Activated CD4-positive, CD25-positive, alpha-beta regulatory T cell (primary cell): ENCODE measurements around the gene AGRN.
"Not testable (repeated sequence)": the region's sequence is repeated elsewhere in the genome, so short reads cannot be mapped to it uniquely, and the experiment has no call there.

ENCODE experiments used
- DNase-seq, 4 experiments: peaks; one replicate each; lab custom pipeline; 2025; lab: John Stamatoyannopoulos, UW

AGRN gene

DNA sequence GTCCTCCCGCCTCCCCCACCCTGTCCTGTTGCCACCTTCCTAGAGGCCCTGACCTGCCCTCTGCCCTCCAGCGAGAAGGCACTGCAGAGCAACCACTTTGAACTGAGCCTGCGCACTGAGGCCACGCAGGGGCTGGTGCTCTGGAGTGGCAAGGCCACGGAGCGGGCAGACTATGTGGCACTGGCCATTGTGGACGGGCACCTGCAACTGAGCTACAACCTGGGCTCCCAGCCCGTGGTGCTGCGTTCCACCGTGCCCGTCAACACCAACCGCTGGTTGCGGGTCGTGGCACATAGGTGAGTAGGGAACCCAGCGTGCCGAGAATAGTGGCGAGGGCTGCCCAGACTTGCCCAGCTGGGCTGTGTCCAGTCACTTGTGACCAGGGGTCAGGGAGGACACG, 33.8 kb downstream of the AGRN start:
- DNase-seq = no peak

DNA sequence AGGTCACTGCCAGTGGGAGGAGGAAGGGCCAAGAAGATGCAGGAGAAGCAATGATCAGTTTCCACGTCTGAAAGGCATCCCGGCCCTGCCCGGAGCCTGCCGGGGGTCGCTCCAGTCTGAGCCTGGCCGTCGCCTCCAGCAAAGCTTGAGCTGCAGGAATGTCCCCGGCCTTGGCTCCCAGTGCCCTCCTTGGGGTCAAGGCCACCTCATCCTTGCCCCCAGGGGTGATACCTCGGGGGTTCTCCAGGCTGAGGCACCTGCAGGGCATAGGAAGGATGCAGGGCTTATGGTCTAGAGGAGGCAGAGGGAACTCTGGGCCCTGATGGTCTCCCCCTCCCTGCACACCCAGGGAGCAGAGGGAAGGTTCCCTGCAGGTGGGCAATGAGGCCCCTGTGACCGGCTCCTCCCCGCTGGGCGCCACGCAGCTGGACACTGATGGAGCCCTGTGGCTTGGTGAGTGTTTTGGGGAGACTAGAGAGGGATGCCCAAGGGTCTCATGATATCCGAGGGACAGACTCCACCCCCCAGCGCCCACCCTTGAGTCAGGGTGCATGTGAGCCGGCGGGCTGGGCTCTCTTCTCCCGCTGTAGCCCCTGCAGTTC, 34.3 kb downstream of the AGRN start:
- no peak for DNase-seq

DNA sequence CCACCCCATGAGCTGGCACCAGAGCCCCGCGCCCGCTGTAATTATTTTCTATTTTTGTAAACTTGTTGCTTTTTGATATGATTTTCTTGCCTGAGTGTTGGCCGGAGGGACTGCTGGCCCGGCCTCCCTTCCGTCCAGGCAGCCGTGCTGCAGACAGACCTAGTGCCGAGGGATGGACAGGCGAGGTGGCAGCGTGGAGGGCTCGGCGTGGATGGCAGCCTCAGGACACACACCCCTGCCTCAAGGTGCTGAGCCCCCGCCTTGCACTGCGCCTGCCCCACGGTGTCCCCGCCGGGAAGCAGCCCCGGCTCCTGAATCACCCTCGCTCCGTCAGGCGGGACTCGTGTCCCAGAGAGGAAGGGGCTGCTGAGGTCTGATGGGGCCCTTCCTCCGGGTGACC, 35.1 kb downstream of the AGRN start:
- DNase-seq = no peak

DNA sequence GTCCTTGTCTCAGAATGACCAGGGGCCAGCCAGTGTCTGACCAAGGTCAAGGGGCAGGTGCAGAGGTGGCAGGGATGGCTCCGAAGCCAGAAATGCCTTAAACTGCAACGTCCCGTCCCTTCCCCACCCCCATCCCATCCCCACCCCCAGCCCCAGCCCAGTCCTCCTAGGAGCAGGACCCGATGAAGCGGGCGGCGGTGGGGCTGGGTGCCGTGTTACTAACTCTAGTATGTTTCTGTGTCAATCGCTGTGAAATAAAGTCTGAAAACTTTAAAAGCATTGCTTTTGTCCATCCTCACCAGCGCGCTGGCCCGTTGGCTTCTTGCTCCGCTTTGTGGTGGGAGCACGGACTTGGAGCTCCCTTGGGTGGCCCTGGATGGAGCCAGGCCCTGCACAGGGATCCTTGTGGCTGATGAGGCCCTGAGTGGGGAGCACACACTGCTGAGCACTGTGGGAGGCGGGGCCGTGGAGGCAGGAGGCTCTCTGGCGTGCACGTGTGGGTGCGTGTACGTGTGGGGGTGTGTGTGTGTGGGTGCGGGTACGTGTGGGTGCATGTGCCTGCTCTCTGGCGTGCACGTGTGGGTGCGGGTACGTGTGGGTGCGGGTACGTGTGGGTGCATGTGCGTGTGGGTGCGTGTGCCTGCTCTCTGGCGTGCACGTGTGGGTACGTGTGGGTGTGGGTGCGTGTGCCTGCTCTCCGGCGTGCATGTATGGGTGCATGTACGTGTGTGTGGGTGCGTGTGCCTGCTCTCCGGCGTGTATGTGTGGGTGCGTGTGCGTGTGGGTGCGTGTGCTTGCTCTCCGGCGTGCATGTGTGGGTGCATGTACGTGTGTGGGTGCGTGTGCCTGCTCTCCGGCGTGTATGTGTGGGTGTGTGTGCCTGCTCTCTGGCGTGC, 36.2 kb downstream of the AGRN start:
- no peak for DNase-seq

DNA sequence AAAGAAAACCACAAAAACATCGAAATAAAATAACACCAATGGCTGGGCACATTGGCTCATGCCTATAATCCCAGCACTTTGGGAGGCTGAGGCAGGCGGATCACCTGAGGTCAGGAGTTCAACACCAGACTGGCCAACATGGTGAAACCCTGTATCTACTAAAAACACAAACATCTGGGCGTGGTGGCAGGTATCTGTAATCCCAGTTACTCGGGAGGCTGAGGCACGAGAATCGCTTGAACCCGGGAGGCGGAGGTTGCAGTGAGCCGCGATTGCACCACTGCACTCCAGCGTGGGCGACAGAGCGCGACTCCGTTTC, 37.8 kb downstream of the AGRN start:
- DNase-seq = not testable (repeated sequence)

DNA sequence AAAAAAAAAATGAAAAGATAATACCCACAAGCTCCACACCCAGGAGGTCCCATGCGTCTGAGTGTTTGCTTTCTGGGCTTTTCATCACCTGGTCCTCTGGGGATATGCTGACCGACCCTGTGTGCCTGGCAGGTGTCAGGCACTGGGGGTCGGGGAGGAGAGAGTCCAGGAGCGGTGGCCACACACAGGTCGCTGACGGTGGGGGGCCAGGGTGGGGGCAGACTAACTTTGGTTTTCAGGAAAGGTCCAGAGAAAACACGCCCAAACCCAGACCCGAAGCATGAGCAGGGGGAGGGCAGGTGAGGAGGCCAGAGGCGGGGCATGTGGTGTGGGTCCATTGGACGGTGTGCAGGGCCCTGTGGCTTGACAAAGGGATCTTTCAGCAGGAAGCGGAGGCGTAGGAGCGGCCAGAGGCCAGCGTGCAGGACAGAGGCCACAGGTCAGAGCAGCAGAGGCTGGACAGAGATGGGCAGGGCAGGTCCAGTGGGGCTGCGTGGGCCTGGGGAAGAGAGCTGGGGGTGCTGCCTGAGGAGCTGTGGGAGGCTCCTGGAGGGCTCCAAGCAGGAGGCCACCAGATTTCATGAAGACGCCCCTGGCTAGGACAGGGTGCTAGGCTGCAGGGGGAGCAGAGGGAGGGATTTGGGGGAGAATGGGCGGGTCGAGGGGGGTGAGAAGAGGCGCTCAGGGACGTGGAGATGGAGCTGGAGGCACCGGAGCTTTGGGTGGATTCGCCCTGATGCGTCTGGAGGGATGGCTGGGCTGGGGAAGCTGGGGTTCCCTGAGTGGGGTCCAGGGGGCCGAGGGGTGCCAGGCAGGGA, 38.4 kb downstream of the AGRN start:
- DNase-seq = no peak

DNA sequence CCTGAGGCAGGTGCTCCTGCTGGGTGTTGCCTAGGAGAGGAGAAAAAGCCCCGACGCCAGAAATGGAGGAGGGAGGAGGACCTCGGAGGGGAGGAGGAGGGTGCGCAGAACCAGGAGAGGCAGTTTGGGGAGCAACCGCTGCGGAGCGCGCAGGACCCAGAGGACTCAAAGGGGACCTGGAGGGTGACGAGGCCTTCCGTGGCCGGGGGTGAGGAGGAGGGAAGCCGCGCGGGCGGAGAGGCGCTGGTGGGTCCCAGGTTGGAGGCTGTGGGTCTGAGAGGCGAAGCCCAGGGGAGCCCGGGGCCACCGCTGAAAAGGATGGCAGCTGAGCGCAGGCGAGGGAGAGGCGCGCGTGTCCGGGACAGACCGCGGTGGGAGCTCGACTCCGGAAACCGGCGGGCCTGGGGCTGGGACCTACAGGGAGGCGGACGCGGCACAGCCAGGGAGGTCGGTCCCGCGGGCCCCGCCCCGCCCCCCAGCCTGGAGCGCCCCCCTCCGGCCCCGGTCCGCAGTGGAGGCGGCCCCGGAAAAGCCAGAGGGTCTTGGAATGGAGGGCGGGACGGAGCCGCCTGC, 39.1 kb downstream of the AGRN start:
- DNase-seq = peak in 1 of 4 experiments; percentile 22

DNA sequence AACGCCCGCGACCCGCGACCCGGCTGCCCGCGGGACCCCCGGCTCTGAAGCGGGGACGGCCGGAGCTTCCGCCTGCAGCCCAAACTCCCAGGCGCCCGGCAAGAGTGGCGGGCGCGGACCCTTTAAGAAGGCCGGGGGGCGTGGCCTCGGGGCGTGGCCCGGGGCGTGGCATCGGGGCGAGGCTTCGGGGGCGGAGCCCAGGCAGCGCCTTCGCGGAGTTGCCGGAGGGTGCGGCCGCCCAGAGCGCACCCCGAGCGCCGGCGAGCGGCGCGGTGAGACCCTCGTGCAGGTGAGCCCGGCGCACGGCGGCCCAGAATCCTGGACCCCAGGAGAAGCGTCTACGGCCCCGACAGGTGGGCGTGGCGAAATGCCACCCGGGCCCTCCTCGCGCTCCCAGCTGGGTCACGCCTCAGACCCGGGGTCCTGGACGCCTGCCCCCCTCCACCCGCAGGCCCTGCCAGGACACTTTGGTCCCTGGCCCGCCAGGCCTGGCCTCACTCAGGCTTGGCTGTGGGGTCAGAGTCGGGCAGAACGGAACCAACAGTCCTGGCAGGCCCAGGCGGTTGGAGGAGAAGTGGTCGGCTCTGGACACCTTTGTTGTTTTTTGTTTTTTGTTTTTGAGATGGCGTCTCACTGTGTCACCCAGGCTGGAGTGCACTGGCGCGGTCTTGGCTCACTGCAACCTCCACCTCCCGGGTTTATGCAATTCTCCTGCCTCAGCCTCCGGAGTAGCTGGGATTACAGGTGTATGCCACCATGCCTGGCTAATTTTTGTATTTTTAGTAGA, 39.8 kb downstream of the AGRN start:
- peak; percentile 78 to 94 (median 85) for DNase-seq

DNA sequence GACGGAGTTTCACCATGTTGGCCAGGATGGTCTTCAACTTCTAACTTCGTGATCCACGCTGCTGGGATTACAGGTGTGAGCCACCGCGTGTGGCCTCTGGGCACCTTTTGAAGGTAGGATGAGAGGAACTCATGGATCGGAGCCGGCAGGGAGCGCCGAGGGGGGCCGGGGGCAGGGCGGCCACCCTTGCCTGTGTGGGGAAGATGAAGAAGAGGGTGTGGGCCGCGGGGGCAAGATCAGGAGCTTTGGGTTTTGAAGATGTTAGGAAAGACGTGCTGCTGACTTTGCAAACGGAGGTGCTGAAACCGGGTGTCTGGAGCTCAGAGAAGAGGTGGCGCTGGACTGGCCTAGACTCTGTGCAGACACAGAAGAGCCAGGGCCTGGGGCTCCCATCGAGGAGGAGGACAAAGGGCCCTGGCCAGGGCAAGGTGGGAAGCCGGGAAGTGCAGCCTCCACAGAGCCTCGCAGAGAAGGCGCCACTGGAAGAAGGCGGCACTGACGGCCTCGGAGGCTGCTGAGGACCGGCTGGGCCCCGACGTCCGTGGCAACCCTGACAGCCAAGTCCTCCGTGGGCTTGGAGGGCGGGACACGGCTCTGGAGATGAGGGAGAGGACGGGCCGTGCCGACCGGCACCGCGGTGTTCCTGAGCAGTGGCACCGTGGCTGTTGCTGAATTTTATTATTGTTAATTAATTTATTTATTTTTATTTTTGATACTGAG, 40.5 kb downstream of the AGRN start:
- no peak for DNase-seq

DNA sequence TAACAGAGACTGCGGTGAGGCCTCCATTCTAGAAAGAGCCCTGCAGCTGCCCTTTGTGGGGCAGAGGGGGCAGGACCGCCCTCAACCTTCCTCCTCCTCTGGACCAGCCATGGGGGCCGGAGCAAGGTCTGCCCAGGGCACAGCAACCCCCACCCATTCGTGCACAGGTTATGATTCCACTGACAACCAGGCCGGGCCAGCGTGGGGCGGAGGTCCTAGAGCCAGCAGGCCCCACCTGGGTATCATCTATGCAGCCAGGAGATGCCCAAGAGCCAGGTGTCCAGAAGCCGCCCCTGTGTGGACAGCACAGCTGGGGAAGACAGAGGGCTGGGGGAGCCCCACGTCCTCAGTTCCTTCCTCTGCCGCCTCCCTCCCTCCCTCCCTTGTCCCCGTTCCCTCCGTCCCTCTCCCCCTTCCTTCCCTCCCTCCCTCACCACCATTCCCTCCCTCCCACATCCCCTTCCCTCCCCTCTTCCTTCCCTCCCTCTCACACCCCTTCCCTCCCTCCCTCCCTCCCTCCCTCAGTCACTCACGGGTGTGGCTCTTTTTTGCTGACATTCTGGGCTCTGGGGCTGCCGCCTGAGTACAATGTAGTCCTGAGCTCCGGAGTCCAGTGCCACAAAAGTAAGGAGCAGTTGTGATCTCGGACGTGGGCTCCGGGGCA, 41.9 kb downstream of the AGRN start:
- DNase-seq = no peak

DNA sequence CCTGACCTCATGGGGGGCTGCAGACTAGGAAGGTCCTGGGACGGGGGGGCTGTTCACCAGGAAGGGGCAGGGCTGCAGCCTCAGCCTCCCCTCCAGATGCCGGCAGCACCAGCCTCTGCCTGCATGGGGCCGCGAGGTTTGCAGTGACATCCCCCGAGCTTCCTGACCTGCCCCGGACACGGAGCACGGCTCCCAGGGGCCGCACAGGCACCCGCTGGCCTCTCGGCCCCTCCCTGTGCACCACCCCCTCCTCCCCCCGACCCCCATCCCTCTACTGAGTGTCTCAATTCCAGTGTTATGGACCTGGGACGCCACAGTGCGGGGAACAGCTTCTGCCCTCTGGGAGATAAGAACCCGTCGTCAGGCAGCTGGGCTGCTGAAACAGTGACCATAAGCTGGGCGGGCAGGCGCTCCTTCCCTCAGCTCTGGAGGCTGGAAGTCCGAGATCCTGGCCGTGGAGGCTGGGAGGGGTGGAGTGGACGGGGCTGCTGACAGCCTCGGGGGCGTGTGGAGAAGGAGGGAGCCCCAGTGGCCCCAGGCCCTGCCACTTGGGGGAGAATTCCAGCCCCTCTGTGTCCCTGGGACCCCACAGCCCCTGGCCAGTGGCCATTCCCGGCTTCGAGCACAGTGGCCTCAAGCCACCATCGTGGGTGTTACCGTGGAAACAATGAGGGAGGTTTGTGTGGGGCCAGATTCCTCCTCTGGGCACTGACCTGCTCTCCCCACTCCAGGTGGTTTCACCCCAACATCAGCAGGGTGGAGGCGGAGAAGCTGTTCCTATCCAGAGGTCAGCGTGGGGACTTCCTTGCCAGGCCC, 42.6 kb downstream of the AGRN start:
- no peak for DNase-seq

DNA sequence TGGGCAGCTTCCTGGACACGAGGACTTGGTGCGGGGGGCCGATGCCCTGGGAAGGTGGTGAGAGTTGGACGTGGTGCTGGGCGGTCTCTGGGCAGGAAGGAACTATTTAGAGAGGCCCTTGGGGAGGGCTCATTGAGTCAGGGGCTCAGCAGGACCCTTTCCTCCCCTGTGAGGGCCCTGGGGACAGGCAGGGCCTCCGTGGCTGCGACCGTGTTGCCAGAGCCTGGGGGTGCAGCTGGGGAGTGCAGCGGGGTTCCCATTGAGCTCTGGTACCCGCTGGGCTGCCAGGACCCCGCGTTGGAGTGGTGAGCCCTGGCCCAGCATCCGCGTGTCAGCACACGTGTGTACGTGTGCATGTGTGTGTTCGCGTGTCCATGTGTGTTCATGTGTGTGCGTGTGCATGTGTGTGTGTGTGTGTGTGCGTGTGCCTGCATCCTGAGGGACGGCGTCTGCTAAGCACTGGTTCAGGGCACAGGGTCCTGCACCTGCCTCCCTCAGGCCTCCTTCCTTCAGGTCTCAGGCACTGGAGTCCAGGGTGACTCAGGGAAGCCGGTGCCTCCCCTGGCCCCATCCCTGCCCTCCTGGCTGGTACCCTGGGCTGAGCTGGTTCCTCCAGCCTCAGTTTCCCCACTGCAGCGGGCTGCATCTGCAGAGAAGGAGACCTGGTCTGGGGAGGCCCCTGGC, 43.5 kb downstream of the AGRN start:
- no peak for DNase-seq

DNA sequence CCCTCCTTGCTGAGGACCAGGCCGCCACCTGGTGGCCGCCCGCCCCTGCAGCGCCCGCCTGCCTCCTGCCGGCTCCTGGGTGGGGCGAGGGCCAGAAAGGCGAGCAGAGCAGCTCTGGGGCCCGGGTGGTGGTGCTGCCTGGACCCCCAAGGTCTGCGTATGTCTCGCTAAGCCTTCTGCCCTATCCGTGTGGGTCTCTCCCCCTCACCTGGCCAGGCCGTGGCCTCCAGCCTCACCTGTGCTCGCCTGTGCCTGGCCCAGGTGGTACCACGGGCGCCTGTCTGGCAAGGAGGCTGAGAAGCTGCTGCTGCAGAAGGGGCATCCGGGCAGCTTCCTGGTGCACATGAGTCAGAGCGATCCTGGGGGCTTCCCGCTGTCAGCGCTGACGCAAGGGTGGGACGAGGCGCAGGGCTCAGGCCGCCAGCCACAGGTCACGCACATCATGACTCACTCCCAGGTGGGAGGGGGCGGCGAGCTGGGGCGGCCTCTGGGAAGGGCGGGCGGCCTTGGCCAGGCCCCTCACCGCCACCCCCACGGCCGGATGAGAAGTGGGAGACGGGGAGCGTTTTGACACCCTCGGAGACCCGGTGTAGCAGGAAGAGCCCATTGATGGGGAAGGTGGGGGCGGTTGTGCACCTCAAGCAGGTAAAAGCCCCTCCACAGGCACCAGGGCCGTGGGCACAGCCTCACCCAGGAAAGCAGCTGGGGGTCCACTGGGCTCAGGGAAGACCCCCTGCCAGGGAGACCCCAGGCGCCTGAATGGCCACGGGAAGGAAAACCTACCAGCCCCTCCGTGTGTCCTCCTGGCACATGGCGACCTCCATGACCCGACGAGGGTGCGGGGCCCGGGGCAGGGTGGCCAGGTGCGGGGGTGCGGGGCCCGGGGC, 44.3 kb downstream of the AGRN start:
- DNase-seq = peak; percentile 58 to 75 (median 66)

DNA sequence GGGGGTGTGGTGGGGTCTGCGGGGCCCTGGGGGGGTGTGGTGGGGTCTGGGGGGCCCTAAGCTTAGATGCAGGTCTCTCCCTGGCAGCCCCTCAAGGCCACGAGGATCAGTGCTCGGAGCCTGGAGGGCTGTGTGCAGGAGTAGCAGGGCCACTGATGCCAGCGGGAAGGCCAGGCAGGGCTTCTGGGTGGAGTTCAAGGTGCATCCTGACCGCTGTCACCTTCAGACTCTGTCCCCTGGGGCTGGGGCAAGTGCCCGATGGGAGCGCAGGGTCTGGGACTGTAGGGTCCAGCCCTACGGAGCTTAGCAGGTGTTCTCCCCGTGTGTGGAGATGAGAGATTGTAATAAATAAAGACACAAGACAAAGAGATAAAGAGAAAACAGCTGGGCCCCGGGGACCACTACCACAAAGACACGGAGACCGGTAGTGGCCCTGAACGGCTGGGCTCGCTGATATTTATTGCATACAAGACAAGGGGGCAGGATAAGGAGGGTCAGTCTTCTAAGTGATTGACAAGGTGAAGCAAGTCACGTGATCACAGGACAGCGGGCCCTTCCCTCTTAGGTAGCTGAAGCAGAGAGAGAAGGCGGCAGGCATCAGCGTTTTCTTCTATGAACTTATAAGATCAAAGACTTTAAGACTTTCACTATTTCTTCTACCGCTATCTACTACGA, 45.5 kb downstream of the AGRN start:
- DNase-seq = no peak

DNA sequence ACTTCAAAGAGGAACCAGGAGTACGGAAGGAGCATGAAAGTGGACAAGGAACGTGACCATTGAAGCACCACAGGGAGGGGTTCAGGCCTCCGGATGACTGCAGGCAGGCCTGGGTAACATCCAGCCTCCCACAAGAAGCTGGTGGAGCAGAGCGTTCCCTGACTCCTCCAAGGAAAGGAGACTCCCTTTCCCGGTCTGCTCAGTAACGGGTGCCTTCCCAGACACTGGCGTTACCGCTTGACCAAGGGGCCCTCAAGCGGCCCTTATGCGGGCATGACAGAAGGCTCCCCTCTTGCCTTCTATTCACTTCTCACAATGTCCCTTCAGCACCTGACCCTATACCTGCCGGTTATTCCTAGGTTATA, 46.0 kb downstream of the AGRN start:
- not testable (repeated sequence) for DNase-seq

DNA sequence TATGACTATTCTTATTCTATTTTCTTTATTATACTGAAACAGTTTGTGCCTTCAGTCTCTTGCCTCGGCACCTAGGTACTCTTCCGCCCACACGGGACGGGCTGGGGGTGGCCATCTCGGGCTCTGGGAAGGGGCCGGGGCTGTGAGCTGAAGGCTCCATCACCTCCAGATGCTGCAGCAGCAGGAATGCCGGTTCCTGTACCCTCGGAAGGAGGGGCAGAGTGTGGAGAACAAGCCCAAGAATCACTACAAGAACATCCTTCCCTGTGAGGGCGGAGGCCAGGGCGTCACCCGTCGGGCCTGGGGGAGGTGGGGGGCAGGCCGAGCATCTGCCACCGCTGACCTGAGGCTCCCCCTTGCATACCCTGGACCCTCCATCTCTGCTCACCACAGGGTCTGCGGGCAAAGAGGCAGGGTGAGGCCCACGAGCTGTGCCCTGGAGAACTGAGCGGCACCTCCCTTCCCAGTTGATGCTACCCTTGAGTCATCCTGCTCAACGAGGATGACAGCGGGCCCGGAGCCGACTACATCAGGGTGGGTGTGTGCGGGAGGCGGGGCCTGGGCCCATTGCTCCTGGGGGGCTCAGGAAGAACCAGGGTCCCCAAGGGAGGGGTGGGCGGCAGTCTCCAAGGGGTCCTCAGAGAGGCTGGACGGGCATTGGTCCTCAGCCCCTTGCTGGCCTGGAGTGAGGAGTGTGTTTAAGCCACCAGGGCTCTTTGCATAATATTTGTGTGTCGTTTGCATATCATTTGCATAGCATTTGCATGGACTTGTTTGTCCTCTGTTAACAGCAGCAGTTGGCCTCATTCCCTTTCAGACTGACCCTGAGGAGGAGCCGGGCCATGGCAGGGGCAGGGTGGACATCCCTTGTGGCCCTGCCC, 46.7 kb downstream of the AGRN start:
- no peak for DNase-seq
